Neural progenitor cell (in vitro differentiated cells): ENCODE results near the gene WDR20.
"Not testable (repeated sequence)": the region's sequence is repeated elsewhere in the genome, so short reads cannot be mapped to it uniquely, and the experiment has no call there.

ENCODE experiments used
- EZH2 ChIP-seq: fragments of 200-600 bp; sonication (generic); IDR thresholded peaks from 2 replicates; pipeline ENCODE4 v1.6.1; 2017; ENCODE audit warnings: antibody characterized with exemption, mild to moderate bottlenecking, moderate library complexity
- TF ChIP-seq, protein P1 (sequence below): fragments of 200-600 bp; sonication (generic); IDR thresholded peaks from 2 replicates; pipeline ENCODE4 v1.5.1; 2017; ENCODE audit warnings: antibody characterized with exemption, mild to moderate bottlenecking

DNA sequence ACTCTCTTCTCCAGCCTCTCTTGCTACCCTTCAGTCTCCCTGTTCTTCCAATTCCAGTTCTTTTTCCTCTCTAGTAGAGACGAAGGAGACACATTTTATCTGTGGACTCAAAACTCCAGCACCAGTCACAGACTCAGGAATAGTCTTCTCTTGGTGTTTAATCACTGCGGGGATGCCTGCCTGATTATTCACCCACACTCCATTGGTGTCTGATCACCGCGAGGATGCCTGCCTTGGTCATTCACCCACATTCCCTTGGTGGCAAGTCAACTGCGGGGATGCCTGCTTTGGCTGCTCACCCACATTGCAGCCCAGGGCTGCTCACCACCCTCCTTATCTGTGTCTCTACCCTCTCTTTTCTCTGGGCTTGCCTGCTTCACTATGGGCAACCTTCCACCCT is 100.8 kb downstream of the WDR20 start:
- TF ChIP-seq, protein P1, sequence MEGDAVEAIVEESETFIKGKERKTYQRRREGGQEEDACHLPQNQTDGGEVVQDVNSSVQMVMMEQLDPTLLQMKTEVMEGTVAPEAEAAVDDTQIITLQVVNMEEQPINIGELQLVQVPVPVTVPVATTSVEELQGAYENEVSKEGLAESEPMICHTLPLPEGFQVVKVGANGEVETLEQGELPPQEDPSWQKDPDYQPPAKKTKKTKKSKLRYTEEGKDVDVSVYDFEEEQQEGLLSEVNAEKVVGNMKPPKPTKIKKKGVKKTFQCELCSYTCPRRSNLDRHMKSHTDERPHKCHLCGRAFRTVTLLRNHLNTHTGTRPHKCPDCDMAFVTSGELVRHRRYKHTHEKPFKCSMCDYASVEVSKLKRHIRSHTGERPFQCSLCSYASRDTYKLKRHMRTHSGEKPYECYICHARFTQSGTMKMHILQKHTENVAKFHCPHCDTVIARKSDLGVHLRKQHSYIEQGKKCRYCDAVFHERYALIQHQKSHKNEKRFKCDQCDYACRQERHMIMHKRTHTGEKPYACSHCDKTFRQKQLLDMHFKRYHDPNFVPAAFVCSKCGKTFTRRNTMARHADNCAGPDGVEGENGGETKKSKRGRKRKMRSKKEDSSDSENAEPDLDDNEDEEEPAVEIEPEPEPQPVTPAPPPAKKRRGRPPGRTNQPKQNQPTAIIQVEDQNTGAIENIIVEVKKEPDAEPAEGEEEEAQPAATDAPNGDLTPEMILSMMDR, result not testable (repeated sequence)
- not testable (repeated sequence) for TF ChIP-seq EZH2
